HFF-Myc (cell line): ENCODE results near the gene TTYH1.
"Not testable (repeated sequence)": the region's sequence is repeated elsewhere in the genome, so short reads cannot be mapped to it uniquely, and the experiment has no call there.

Source experiments
- DNase-seq: peaks from one replicate; pipeline ENCODE4 v3.0.0-alpha.2; 2011; ENCODE audit warnings: low read depth; ENCODE audit errors: extremely low read depth
- H3K4me3 ChIP-seq: replicated peaks from 2 replicates; pipeline ENCODE4 v1.5.1; 2011; ENCODE audit warnings: low read depth, mild to moderate bottlenecking, control low read depth, low read length
- TF ChIP-seq, protein P1 (sequence below): IDR thresholded peaks from 2 replicates; pipeline ENCODE4 v1.5.1; 2012; ENCODE audit warnings: mild to moderate bottlenecking, low read depth, low read length, control low read depth; ENCODE audit errors: missing control alignments

Gene TTYH1

GRCh38 chr19:54415208-54415900 is at the start of gene TTYH1:
Gene TTYH1, plus strand, starts transcription at chr19:54415464. Its CDS starts 89 bp downstream, at chr19:54415553.
- H3K4me3 ChIP-seq: no peak within 1 kb of the TSS
- TF ChIP-seq, protein P1, sequence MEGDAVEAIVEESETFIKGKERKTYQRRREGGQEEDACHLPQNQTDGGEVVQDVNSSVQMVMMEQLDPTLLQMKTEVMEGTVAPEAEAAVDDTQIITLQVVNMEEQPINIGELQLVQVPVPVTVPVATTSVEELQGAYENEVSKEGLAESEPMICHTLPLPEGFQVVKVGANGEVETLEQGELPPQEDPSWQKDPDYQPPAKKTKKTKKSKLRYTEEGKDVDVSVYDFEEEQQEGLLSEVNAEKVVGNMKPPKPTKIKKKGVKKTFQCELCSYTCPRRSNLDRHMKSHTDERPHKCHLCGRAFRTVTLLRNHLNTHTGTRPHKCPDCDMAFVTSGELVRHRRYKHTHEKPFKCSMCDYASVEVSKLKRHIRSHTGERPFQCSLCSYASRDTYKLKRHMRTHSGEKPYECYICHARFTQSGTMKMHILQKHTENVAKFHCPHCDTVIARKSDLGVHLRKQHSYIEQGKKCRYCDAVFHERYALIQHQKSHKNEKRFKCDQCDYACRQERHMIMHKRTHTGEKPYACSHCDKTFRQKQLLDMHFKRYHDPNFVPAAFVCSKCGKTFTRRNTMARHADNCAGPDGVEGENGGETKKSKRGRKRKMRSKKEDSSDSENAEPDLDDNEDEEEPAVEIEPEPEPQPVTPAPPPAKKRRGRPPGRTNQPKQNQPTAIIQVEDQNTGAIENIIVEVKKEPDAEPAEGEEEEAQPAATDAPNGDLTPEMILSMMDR: no peak
- no peak for DNase-seq

GRCh38 chr19:54365798-54366197 is 49.5 kb upstream of the TTYH1 start:
- DNase-seq, H3K4me3 ChIP-seq: not testable (repeated sequence)

DNA sequence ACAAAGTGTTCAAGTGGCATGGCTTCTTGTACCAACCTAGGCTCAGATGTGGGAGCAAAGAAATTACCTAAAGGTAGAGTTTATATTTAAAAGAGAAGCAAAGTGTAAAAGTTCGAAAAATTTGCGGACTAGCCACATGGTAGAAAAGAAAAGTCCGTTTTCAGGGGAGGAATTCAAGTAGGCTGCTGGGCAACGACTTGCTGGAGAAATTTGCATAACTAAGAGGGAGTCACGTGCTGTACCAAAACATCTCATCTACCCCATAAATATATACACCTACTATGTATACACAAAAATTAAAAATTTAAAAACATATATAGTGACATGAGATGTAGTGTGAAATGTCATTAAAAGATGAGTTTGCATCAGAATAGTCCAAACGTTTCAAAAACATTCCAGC is 48.5 kb upstream of the TTYH1 start:
- no peak overlapping the region for H3K4me3 ChIP-seq
- TF ChIP-seq, protein P1: no peak
- DNase-seq: no peak

GRCh38 chr19:54369082-54369687 is 46.1 kb upstream of the TTYH1 start:
- no peak overlapping the region for H3K4me3 ChIP-seq
- TF ChIP-seq, protein P1: no peak
- DNase-seq: no peak

DNA sequence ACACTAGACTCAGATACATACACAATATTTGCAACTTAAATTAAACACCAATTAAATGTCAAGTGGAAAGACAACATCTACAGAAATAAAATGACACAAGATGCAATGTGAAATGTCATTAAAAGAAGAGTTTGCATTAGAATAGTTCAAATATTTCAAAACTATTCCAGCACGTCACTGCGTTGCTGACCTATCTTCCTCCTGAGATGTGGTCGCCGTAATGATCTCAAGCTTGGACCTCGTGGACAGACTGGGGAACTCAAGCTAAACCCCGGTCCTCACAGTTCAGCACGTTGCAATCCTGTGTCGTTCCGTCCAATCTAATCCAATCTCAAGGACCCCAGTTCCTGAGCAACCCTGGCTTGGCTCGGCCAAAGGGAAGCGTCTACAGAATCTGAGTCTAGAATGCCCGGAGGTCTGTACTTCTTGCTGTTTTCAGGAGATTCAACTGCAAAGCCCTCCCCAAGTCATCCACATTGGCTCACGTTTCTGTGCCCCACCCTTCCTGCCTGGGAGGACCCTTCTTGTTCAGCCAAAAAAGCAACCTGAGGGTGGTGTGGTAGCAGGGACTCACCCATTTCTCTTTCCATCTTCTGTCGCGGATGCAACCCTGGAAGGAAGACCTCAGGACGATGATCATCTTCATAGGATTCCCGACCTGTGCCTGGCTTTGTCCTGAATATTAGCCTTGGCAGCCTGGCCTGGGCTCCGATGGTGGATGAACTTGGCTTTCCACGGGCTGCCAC is 45.4 kb upstream of the TTYH1 start:
- DNase-seq: not testable (repeated sequence)

GRCh38 chr19:54370434-54370796 is 44.8 kb upstream of the TTYH1 start:
- not testable (repeated sequence) for DNase-seq, H3K4me3 ChIP-seq

More for the DNA sequence above, 45.4 kb upstream of the TTYH1 start:
- not testable (repeated sequence) for H3K4me3 ChIP-seq

- not testable (repeated sequence) for DNase-seq, H3K4me3 ChIP-seq
These were observed 43.8 kb upstream of the TTYH1 start for GRCh38 chr19:54371453-54371852.

GRCh38 chr19:54373781-54374631 is 41.3 kb upstream of the TTYH1 start:
- TF ChIP-seq, protein P1: no peak
- no peak overlapping the region for H3K4me3 ChIP-seq
- no peak for DNase-seq

- H3K4me3 ChIP-seq: not testable (repeated sequence)
These were observed 39.9 kb upstream of the TTYH1 start for GRCh38 chr19:54375181-54375938.

More at GRCh38 chr19:54375181-54375938, 39.9 kb upstream of the TTYH1 start:
- not testable (repeated sequence) for DNase-seq
